Measurements from ENCODE around the gene ADCY2. TPM values are rescaled to one million over a fixed set of nuclear protein-coding genes. Genes with fewer than 3 reads are reported as not detected.

The ADCY2 gene
- total RNA-seq, 4 donors from 2014 or later: 5.7 to 18.5 (median 7.8) TPM

DNA sequence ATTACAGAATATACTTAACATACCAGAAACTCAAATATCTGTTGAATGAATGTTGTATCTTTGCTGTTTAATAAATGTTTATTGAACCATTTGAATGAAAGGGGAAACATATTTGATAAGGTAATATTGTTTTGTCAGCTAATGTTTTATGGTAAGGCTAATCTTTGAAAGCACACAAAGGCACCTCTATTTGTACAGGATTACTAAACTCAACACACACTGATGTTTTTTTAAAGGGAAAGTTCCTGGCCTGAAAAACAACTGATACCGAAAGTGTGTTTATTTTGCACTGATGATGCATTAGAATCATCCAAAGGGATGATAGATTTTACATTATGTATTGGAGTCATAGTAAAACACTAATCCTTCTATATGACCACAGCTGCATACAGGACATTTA is 82.5 kb downstream of the ADCY2 start:
- TF ChIP-seq, protein P1, sequence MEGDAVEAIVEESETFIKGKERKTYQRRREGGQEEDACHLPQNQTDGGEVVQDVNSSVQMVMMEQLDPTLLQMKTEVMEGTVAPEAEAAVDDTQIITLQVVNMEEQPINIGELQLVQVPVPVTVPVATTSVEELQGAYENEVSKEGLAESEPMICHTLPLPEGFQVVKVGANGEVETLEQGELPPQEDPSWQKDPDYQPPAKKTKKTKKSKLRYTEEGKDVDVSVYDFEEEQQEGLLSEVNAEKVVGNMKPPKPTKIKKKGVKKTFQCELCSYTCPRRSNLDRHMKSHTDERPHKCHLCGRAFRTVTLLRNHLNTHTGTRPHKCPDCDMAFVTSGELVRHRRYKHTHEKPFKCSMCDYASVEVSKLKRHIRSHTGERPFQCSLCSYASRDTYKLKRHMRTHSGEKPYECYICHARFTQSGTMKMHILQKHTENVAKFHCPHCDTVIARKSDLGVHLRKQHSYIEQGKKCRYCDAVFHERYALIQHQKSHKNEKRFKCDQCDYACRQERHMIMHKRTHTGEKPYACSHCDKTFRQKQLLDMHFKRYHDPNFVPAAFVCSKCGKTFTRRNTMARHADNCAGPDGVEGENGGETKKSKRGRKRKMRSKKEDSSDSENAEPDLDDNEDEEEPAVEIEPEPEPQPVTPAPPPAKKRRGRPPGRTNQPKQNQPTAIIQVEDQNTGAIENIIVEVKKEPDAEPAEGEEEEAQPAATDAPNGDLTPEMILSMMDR (IDR thresholded peaks at IDR 0.05; ENCODE audit: low read depth): no peak

DNA sequence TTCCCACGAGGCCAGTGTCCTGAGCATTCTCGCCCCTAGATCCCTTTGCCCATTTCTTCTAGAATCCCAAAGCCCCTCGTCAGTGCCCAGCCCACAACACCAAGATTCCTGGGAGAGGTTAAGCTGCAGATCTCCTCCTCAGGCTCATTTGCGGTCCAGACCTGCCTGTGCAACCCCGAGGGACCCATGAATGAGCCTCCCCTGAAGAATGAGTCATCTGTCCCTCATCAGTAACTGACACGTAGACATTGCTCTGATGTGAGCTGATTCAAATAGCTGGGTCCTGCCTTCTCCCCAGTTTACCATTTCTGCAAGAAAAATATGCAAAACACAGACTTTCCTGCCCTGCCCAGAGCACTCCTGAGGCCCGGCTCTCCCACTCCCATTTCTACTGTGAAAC is 92.8 kb downstream of the ADCY2 start:
- TF ChIP-seq, protein P1 (IDR thresholded peaks at IDR 0.05; ENCODE audit: low read depth): no peak

DNA sequence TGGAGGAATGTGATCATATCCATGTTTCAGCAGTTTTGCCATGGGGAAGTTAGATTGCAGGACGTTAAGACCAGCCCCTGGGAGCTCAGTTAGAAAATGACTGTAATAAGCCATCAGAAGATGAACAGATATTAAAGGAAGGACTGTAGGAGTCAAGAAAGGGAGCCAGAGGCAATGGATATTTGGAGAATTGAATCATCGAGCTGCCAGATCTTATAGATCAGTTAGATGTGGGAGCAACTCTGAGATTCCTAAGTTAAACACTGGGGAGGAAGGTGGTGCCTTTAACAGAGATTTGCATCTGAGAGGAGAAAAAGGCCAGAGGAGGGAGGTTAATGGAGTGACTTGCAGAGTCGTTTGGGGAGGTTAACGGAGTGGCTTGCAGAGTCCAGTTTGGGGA is 96.4 kb downstream of the ADCY2 start:
- TF ChIP-seq, protein P1 (IDR thresholded peaks at IDR 0.05; ENCODE audit: low read depth): no peak

DNA sequence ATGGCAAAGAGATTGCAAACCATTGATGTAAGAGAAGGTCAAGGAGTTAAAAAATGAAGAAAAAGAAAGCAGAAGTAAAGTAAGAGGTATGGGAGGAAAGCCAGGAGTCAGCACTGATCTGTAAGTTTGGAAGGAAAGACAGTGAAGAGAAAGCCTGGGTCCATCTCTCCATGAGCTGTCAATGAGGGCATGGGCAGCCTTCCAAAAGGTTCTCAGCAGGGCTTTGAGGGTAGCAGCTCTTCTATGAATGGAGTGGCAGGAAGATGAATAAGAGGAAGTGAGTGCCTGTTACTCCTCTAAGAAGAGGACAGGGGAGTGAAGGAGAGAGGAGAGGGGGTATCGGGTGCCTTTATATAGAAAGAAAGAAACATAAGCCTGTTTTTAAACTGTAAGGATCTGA is 97.1 kb downstream of the ADCY2 start:
- TF ChIP-seq, protein P1 (IDR thresholded peaks at IDR 0.05; ENCODE audit: low read depth): no peak

DNA sequence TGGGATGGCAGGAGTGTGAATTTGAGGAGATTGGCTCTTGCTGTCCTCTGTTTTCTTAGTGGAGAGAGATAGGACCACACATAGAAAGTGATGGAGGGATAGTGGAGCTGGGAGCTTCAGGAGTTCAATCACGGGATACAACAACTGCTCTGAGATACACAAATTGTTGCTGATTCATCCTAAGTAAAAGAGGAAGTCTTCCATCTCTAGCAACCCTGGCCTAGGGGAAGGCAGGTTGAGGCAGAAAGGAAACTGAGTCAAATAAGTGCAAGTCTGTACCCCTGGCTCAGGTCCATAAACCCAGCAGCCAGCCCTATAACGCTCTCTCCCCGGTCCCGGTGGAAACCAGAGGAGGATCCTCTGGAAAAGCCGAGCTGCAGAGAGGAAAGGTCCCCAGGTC is 97.7 kb downstream of the ADCY2 start:
- TF ChIP-seq, protein P1 (IDR thresholded peaks at IDR 0.05; ENCODE audit: low read depth): no peak

DNA sequence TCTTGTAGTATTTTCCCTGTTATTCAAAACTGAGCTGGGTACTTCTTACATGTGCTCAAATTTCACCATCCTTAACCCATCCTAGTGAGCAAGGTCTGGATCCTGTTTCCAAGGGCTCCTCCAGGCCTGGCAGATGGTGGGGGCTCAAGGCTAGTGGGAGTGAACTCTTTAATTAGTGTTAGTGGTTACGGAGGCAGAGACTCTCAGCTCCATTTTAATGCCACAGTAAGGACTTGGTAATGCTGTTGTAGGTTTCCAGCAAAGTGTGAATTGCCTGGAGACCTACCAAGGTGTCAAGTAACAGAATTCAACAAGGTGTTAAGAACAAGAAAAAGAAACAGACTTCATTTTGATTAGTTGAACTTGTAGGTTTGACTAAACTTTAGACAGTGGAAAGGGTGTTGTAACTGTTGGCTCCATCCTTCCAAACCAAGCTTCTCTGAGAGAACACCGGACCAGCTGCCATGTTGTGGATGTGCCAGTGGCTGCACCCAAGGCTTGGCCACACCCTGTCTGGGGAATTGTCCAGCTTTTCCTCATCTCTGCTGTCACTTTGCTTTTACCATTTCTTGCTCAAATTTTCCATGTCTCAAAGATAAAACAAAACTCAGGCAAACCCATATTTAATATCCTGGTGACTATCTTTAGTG is 98.7 kb downstream of the ADCY2 start:
- TF ChIP-seq, protein P1 (IDR thresholded peaks at IDR 0.05; ENCODE audit: low read depth): no peak

DNA sequence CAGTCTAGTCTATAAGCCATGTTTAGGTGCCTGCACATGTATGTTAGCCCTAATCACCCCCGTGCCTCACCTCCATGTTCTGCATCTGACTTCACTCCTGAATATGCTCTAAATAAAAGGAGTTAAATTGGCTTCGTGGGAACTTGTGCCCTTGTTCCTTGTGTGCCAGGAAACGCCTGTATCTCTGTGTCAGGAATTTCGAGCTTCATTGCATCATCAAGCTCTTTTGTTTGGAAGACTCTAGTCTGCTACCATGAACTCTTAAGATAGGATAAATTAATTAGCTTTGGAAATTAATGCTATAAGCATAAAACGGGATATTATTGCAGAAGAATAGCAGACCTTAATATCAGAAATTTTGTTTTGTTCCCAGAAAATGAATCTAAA is 99.2 kb downstream of the ADCY2 start:
- TF ChIP-seq, protein P1 (IDR thresholded peaks at IDR 0.05; ENCODE audit: low read depth): no peak
